Activated CD8-positive, alpha-beta memory T cell treated with anti-CD3 and anti-CD28 coated beads for 36 hours (primary cell): ENCODE results near the gene CLDN34. TPM values are rescaled to one million over a fixed set of nuclear protein-coding genes. Genes with fewer than 3 reads are reported as not detected.

Source experiments
- CTCF ChIA-PET: fragments of 350-600 bp; sonication (Branson Sonifier 250); formaldehyde crosslinking; loops from one replicate; lab custom pipeline; 2021; ENCODE audit warnings: antibody characterized with exemption; lab: Charles Lee
- POLR2A ChIA-PET: fragments of 350-600 bp; sonication (Branson Sonifier 250); formaldehyde crosslinking; loops from one replicate; lab custom pipeline; 2021; ENCODE audit warnings: antibody characterized with exemption; lab: Charles Lee
- total RNA-seq, 2 experiments: library from RNA; stranded (reverse); gene quantifications; one replicate each; pipeline ENCODE4 v1.2.3, GENCODE V29; 2021

The CLDN34 gene
- total RNA-seq, 2 experiments from 2014 or later, result not detected

GRCh38 chrX:10011261-10011931, 44.2 kb downstream of the CLDN34 start:
- CTCF ChIA-PET, result interaction anchor here (1.0 to 3.6 kb wide), 2 partner anchors 100 to 108 kb away, joined by 3 to 13 read pairs; no protein-coding TSS in a partner anchor
- POLR2A ChIA-PET, result interaction anchor here (0.8 to 1.1 kb wide), 2 partner anchors 70 to 99 kb away, joined by 3 to 4 read pairs; no protein-coding TSS in a partner anchor

- POLR2A ChIA-PET, result interaction anchor here (0.8 to 1.1 kb wide), 2 partner anchors 70 to 99 kb away, joined by 3 to 4 read pairs; no protein-coding TSS in a partner anchor
- CTCF ChIA-PET, result interaction anchor here (1.0 to 3.6 kb wide), 3 partner anchors 15 to 107 kb away, joined by 3 to 13 read pairs (median 3); no protein-coding TSS in a partner anchor
Observed at GRCh38 chrX:10011991-10012390, 44.8 kb downstream of the CLDN34 start.

- ChIA-PET CTCF (interaction anchor here (0.9 to 3.6 kb wide), 2 partner anchors 12 to 105 kb away, joined by 3 to 13 read pairs; no protein-coding TSS in a partner anchor), POLR2A (no interaction called here)
Observed at GRCh38 chrX:10014462-10015354, 47.5 kb downstream of the CLDN34 start.

- POLR2A ChIA-PET, result no interaction called here
- CTCF ChIA-PET, result no interaction called here
Observed at GRCh38 chrX:10015355-10015722, 48.2 kb downstream of the CLDN34 start.

GRCh38 chrX:10015723-10016518, 48.8 kb downstream of the CLDN34 start:
- CTCF ChIA-PET, result interaction anchor here (1.1 kb wide), 1 partner anchor 18 kb away, joined by 3 read pairs; no protein-coding TSS in a partner anchor
- POLR2A ChIA-PET, result no interaction called here

- CTCF ChIA-PET, result interaction anchor here (1.1 kb wide), 1 partner anchor 19 kb away, joined by 3 read pairs; no protein-coding TSS in a partner anchor
- POLR2A ChIA-PET, result no interaction called here
Observed at GRCh38 chrX:10016519-10017132, 49.5 kb downstream of the CLDN34 start.

GRCh38 chrX:10017872-10018271, 50.7 kb downstream of the CLDN34 start:
- POLR2A ChIA-PET, result no interaction called here

More at GRCh38 chrX:10017872-10018271, 50.7 kb downstream of the CLDN34 start:
- CTCF ChIA-PET, result no interaction called here

Other genes starting within 250 kb of the CLDN34 start
- gene GPR143, start 201.5 kb upstream of the CLDN34 start, total RNA-seq, result not detected
- gene SHROOM2, start 180.9 kb upstream of the CLDN34 start, total RNA-seq, result not detected
- under 1 TPM in 1 of 2 experiments, not detected in 1; 0.04 TPM for gene CLCN4, start 189.6 kb downstream of the CLDN34 start, total RNA-seq